IMR-90 (cell line): ENCODE data around the gene KCNMA1. TPM values are rescaled to one million over a fixed set of nuclear protein-coding genes. Genes with fewer than 3 reads are reported as not detected.

ENCODE experiments used
- ATAC-seq: fragments of 200-7000 bp; cut with Tn5 transposase; 2 replicates; pipeline ENCODE4 v1.9.1; 2020; ENCODE audit warnings: low read depth, mild to moderate bottlenecking, moderate library complexity
- BruUV-seq: library from RNA; stranded (reverse); fragments of 400-500 nt; replicated peaks from 2 replicates; lab custom pipeline; 2021; lab: Mats Ljungman, UMichigan
- CTCF ChIA-PET: fragments of 300-600 bp; formaldehyde crosslinking; extraction: SDS; loops from one replicate; lab custom pipeline; 2021; ENCODE audit warnings: antibody characterized with exemption; lab: Yijun Ruan, JAX
- POLR2A ChIA-PET: fragments of 300-600 bp; sonication (Branson Sonifier 250); formaldehyde crosslinking; loops from one replicate; lab custom pipeline; 2022; ENCODE audit warnings: antibody characterized with exemption; ENCODE audit not compliant: unreplicated experiment; lab: Charles Lee
- DNase-seq: peaks from one replicate; pipeline ENCODE4 v3.0.0; 2013
- H2AFZ ChIP-seq: replicated peaks from 2 replicates; pipeline ENCODE3; 2013; ENCODE audit warnings: low read length, mild to moderate bottlenecking; ENCODE audit not compliant: poor library complexity
- H2AK5ac ChIP-seq: 2 replicates; pipeline ENCODE4 v1.6.1; 2013; ENCODE audit warnings: low read depth, low read length, inconsistent platforms
- H2AK9ac ChIP-seq: replicated peaks from 2 replicates; pipeline ENCODE3; 2013; ENCODE audit warnings: mild to moderate bottlenecking, low read depth, low read length, moderate library complexity; ENCODE audit not compliant: poor library complexity
- H2BK120ac ChIP-seq: 2 replicates; pipeline ENCODE4 v1.6.1; 2013; ENCODE audit warnings: low read depth, low read length, inconsistent platforms
- H2BK15ac ChIP-seq: 3 replicates; pipeline ENCODE4 v1.6.1; 2013; ENCODE audit warnings: low read depth, low read length, inconsistent platforms
- H2BK20ac ChIP-seq: 2 replicates; pipeline ENCODE4 v1.6.1; 2013; ENCODE audit warnings: low read depth, mild to moderate bottlenecking, inconsistent platforms, low read length, moderate library complexity
- H2BK5ac ChIP-seq: 2 replicates; pipeline ENCODE4 v1.6.1; 2013; ENCODE audit warnings: mild to moderate bottlenecking, low read depth, low read length, inconsistent platforms; ENCODE audit not compliant: poor library complexity, severe bottlenecking
- H3K14ac ChIP-seq: replicated peaks from 2 replicates; pipeline ENCODE4 v1.6.1; 2013; ENCODE audit warnings: low read depth, low read length, inconsistent platforms
- H3K18ac ChIP-seq: 2 replicates; pipeline ENCODE4 v1.6.1; 2013; ENCODE audit warnings: low read depth, low read length, control low read depth
- H3K23ac ChIP-seq: 2 replicates; pipeline ENCODE4 v1.6.1; 2013; ENCODE audit warnings: low read depth, low read length, inconsistent platforms
- H3K27ac ChIP-seq: 2 replicates; pipeline ENCODE4 v1.5.1; 2013; ENCODE audit warnings: mild to moderate bottlenecking, control low read depth, low read length; ENCODE audit not compliant: insufficient read depth
- H3K27me3 ChIP-seq: 2 replicates; pipeline ENCODE4 v1.6.1; 2013; ENCODE audit warnings: low read length; ENCODE audit not compliant: control insufficient read depth, insufficient read depth
- H3K36me3 ChIP-seq: 2 replicates; pipeline ENCODE4 v1.6.1; 2013; ENCODE audit warnings: low read length, mixed read lengths; ENCODE audit not compliant: control insufficient read depth, insufficient read depth
- H3K4ac ChIP-seq: 2 replicates; pipeline ENCODE4 v1.6.1; 2013; ENCODE audit warnings: low read depth, low read length, inconsistent platforms
- H3K4me1 ChIP-seq: 2 replicates; pipeline ENCODE4 v1.6.1; 2013; ENCODE audit warnings: low read length, mixed read lengths; ENCODE audit not compliant: control insufficient read depth, insufficient read depth
- H3K4me2 ChIP-seq: 2 replicates; pipeline ENCODE4 v1.6.1; 2013; ENCODE audit warnings: low read depth, mild to moderate bottlenecking, control low read depth, low read length, moderate library complexity
- H3K4me3 ChIP-seq: 2 replicates; pipeline ENCODE4 v1.5.1; 2013; ENCODE audit warnings: low read depth, mild to moderate bottlenecking, control low read depth, low read length, moderate library complexity; ENCODE audit not compliant: insufficient read depth
- H3K56ac ChIP-seq: 2 replicates; pipeline ENCODE4 v1.6.1; 2013; ENCODE audit warnings: low read length, inconsistent platforms; ENCODE audit not compliant: insufficient read depth; ENCODE audit errors: extremely low read depth
- H3K79me1 ChIP-seq, 2 experiments: 2 replicates each; pipeline ENCODE4 v1.6.1; 2013; ENCODE audit warnings: low read length in 2 of 2, inconsistent platforms in 1 of 2, low read depth in 1 of 2
- H3K9ac ChIP-seq: 2 replicates; pipeline ENCODE4 v1.6.1; 2013; ENCODE audit warnings: low read depth, low read length, control low read depth
- H3K9me1 ChIP-seq: 2 replicates; pipeline ENCODE4 v1.6.1; 2013; ENCODE audit warnings: low read length, inconsistent platforms; ENCODE audit not compliant: insufficient read depth
- H3K9me3 ChIP-seq: 2 replicates; pipeline ENCODE4 v1.6.1; 2013; ENCODE audit warnings: low read length; ENCODE audit not compliant: control insufficient read depth, insufficient read depth
- H4K20me1 ChIP-seq: 2 replicates; pipeline ENCODE4 v1.6.1; 2013; ENCODE audit warnings: low read length, inconsistent platforms; ENCODE audit not compliant: insufficient read depth
- H4K5ac ChIP-seq: 2 replicates; pipeline ENCODE4 v1.6.1; 2013; ENCODE audit warnings: mild to moderate bottlenecking, low read depth, low read length, control low read depth
- H4K8ac ChIP-seq, 2 experiments: 2 replicates each; pipeline ENCODE4 v1.6.1; 2013; ENCODE audit warnings: low read depth in 2 of 2, low read length in 2 of 2, control low read depth in 1 of 2, inconsistent platforms in 1 of 2
- H4K91ac ChIP-seq: 2 replicates; pipeline ENCODE4 v1.6.1; 2013; ENCODE audit warnings: low read depth, low read length, inconsistent platforms; ENCODE audit not compliant: insufficient read depth
- BHLHE40 ChIP-seq: fragments of 150-350 bp; IDR thresholded peaks from 2 replicates; pipeline ENCODE4 v1.6.1; 2016; ENCODE audit warnings: mild to moderate bottlenecking, low read depth, low read length
- CHD1 ChIP-seq: IDR thresholded peaks from 2 replicates; pipeline ENCODE4 v1.6.1; 2012; ENCODE audit warnings: low read depth, low read length, improper control_type of control experiment
- FOS ChIP-seq: fragments of 150-350 bp; IDR thresholded peaks from 2 replicates; pipeline ENCODE4 v1.6.1; 2016; ENCODE audit warnings: low read depth, low read length
- MAZ ChIP-seq: IDR thresholded peaks from 2 replicates; pipeline ENCODE4 v1.6.1; 2012; ENCODE audit warnings: low read depth, mild to moderate bottlenecking, low read length, improper control_type of control experiment, moderate library complexity, borderline replicate concordance
- MXI1 ChIP-seq: IDR thresholded peaks from 2 replicates; pipeline ENCODE4 v1.6.1; 2012; ENCODE audit warnings: low read depth, mild to moderate bottlenecking, low read length, moderate library complexity, borderline replicate concordance
- POLR2A ChIP-seq: IDR thresholded peaks from 2 replicates; pipeline ENCODE4 v1.6.1; 2012; ENCODE audit warnings: mild to moderate bottlenecking, low read depth, low read length
- RAD21 ChIP-seq: IDR thresholded peaks from 2 replicates; pipeline ENCODE4 v1.6.1; 2012; ENCODE audit warnings: low read length, improper control_type of control experiment
- RCOR1 ChIP-seq: IDR thresholded peaks from 2 replicates; pipeline ENCODE4 v1.6.1; 2012; ENCODE audit warnings: mild to moderate bottlenecking, low read length, improper control_type of control experiment; ENCODE audit not compliant: insufficient replicate concordance
- RFX5 ChIP-seq: IDR thresholded peaks from 2 replicates; pipeline ENCODE4 v1.8.0; 2012; ENCODE audit warnings: low read depth, mild to moderate bottlenecking, low read length, moderate library complexity
- SMC3 ChIP-seq: fragments of 150-350 bp; IDR thresholded peaks from 2 replicates; pipeline ENCODE4 v1.6.1; 2016; ENCODE audit warnings: low read depth, mild to moderate bottlenecking, antibody characterized with exemption, low read length, moderate library complexity
- WGBS, 2 experiments: methylation state at CpG; one replicate each; pipeline versions ENCODE4 v1.1.5 to v1.1.7; 2013; ENCODE audit warnings: missing lambda C conversion rate in 2 of 2; ENCODE audit not compliant: insufficient read length in 1 of 2; ENCODE audit errors: extremely low coverage in 2 of 2; 5-methylcytosine and 5-hydroxymethylcytosine counted together
- dilution Hi-C: fragments of 300-500 bp; cut with HindIII; formaldehyde crosslinking; loops from one replicate; pipeline ENCODE4 v1.14.3; 2018; ENCODE audit warnings: low sequenced_read_pairs; ENCODE audit not compliant: unreplicated experiment
- in situ Hi-C: fragments of 300-500 bp; cut with MboI; formaldehyde crosslinking; loops from 3 replicates; pipeline ENCODE4 v1.14.3; 2019; ENCODE audit warnings: low sequenced_read_pairs, inconsistent platforms, mixed read lengths
- intact Hi-C: fragments of 100-400 bp; cut with micrococcal nuclease; formaldehyde crosslinking; loops from 2 replicates; pipeline ENCODE4 v1.10.0; 2022
- polyA plus RNA-seq, 3 experiments: library from polyadenylated mRNA; depleted of rRNA; stranded (reverse); fragments of >200 nt; gene quantifications; 2 replicates each; pipeline ENCODE4 v1.2.3, GENCODE V29; 2012; ENCODE audit warnings: low replicate concordance in 1 of 3
- total RNA-seq: library from RNA; depleted of rRNA; stranded (reverse); fragments of >200 nt; gene quantifications from 2 replicates; pipeline ENCODE4 v1.2.3, GENCODE V29; 2012
- TF ChIP-seq, protein P1 (sequence below): fragments of 150-350 bp; IDR thresholded peaks from 2 replicates; pipeline ENCODE4 v1.6.1; 2017; ENCODE audit warnings: mild to moderate bottlenecking, antibody characterized with exemption, low read length, low read depth
- TF ChIP-seq, protein P2 (sequence below): conservative IDR thresholded peaks from 2 replicates; pipeline ENCODE4 v1.5.1; 2012; ENCODE audit warnings: mild to moderate bottlenecking, low read depth, low read length, improper control_type of control experiment
- TF ChIP-seq, protein P3 (sequence below): fragments of 150-350 bp; IDR thresholded peaks from 2 replicates; pipeline ENCODE4 v1.6.1; 2016; ENCODE audit warnings: low read depth, mild to moderate bottlenecking, low read length, moderate library complexity, borderline replicate concordance

Gene KCNMA1
- total and polyA plus RNA-seq, 2 of the 4 experiments (the other 2 are of a cell fraction), result 25.6 to 29.6 TPM

DNA sequence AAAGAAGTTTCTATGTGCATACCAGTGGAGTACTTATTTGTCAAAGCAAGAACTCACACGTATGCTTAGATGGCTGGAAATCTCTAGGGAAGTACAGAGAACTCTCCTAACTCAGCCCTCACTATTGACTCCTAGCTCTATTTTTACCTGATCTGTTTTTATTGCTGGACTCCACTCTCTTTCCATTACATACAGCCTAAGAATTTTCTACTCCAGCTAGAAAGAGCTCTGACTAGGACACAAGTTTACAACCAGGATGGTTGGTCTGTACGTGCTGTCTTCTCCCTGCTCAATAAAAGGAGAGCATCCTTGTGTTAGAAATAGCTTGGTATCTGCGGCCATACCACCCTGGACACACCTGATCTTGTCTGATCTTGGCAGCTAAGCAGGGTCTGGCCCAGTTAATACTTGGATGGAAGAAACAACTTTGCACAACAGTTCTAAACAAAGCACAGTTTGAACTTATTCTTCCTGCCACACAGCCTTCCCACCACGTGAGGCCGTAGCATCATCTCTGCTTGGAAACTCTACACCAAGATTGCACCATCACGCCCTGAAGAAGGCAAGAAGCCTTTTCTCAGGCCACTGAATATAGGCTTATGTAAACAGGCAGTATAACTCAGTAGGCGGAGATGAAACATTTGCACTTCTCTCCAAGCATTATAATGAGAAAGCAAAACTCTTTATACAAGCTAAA is 50.7 kb downstream of the KCNMA1 start:
- no peaks in the 10 kb centered on the region for H4K20me1 ChIP-seq
- H3K9ac ChIP-seq, result peak overlapping the region; percentile 41; the same call in 1 of the 2 replicates
- H3K36me3 ChIP-seq, result no peaks in the 10 kb centered on the region
- H3K23ac ChIP-seq, result peak overlapping the region; percentile 81; the same call in 1 of the 2 replicates
- H2BK5ac ChIP-seq, result peak overlapping the region; percentile 80
- intact Hi-C loops, result loop anchor here (10.0 kb wide), 1 partner anchor 52 kb away; no protein-coding TSS in a partner anchor
- peak overlapping the region; percentile 75 for H2AK5ac ChIP-seq
- peak overlapping the region; percentile 86 for H4K5ac ChIP-seq
- peak overlapping the region; percentile 76 for H2AFZ ChIP-seq
- H3K18ac ChIP-seq, result peak overlapping the region; percentile 84
- peak overlapping the region; percentile 93 for H2BK120ac ChIP-seq
- WGBS, 2 experiments, result 8% methylated on average over 2 of the region's 7 CpGs; no CpG with 5 or more reads in 1 of the 2 experiments
- peak overlapping the region; percentile 93 for H3K4ac ChIP-seq
- no peaks in the 10 kb centered on the region for H3K27me3 ChIP-seq
- H2BK20ac ChIP-seq, result peak overlapping the region; percentile 94
- ATAC-seq (peak; percentile 93), DNase-seq (peak; percentile 98)
- POLR2A ChIA-PET, result no interaction called here
- peak overlapping the region; percentile 3 for H2AK9ac ChIP-seq
- peak overlapping the region; percentile 44; the same call in 1 of the 2 replicates for H3K56ac ChIP-seq
- H3K79me1 ChIP-seq, result peaks cover 16 to 31% of the 10 kb centered on the region in 2 experiments; a peak in 3 of 4 replicates
- in situ Hi-C loops, result no loop called here
- peak overlapping the region in 1 of 2 experiments; percentile 80; a peak in 2 of 4 replicates for H4K8ac ChIP-seq
- H3K9me3 ChIP-seq, result no peaks in the 10 kb centered on the region
- peaks cover 14% of the 10 kb centered on the region for H3K4me1 ChIP-seq
- no peak overlapping the region for H3K4me3 ChIP-seq
- H4K91ac ChIP-seq, result peak overlapping the region; percentile 78
- peak overlapping the region; percentile 49 for H3K4me2 ChIP-seq
- dilution Hi-C loops, result no loop called here
- peaks cover 21% of the 10 kb centered on the region for H3K9me1 ChIP-seq
- H3K14ac ChIP-seq, result peak overlapping the region; percentile 72; the same call in 1 of the 2 replicates
- CTCF ChIA-PET, result interaction anchor here (1.0 to 1.5 kb wide), 2 partner anchors 19 to 69 kb away, joined by 3 read pairs; no protein-coding TSS in a partner anchor
- peak overlapping the region; percentile 74; the same call in 2 of the 3 replicates for H2BK15ac ChIP-seq
- H3K27ac ChIP-seq, result peak overlapping the region; percentile 80; the same call in 1 of the 2 replicates
- no TSS peak for BruUV-seq
- TF ChIP-seq BHLHE40 (peak; percentile 90), RFX5 (no peak), FOS (peak; percentile 59; the same call in 1 of the 2 replicates), RAD21 (peak; percentile 50), CHD1 (no peak), SMC3 (peak; percentile 37), MXI1 (peak; percentile 61; the same call in 1 of the 2 replicates), RCOR1 (peak; percentile 91), POLR2A (no peak), MAZ (no peak)
- TF ChIP-seq, protein P1, sequence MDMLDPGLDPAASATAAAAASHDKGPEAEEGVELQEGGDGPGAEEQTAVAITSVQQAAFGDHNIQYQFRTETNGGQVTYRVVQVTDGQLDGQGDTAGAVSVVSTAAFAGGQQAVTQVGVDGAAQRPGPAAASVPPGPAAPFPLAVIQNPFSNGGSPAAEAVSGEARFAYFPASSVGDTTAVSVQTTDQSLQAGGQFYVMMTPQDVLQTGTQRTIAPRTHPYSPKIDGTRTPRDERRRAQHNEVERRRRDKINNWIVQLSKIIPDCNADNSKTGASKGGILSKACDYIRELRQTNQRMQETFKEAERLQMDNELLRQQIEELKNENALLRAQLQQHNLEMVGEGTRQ, result peak; percentile 97
- TF ChIP-seq, protein P2, sequence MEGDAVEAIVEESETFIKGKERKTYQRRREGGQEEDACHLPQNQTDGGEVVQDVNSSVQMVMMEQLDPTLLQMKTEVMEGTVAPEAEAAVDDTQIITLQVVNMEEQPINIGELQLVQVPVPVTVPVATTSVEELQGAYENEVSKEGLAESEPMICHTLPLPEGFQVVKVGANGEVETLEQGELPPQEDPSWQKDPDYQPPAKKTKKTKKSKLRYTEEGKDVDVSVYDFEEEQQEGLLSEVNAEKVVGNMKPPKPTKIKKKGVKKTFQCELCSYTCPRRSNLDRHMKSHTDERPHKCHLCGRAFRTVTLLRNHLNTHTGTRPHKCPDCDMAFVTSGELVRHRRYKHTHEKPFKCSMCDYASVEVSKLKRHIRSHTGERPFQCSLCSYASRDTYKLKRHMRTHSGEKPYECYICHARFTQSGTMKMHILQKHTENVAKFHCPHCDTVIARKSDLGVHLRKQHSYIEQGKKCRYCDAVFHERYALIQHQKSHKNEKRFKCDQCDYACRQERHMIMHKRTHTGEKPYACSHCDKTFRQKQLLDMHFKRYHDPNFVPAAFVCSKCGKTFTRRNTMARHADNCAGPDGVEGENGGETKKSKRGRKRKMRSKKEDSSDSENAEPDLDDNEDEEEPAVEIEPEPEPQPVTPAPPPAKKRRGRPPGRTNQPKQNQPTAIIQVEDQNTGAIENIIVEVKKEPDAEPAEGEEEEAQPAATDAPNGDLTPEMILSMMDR, result peak; percentile 47
- TF ChIP-seq, protein P3, sequence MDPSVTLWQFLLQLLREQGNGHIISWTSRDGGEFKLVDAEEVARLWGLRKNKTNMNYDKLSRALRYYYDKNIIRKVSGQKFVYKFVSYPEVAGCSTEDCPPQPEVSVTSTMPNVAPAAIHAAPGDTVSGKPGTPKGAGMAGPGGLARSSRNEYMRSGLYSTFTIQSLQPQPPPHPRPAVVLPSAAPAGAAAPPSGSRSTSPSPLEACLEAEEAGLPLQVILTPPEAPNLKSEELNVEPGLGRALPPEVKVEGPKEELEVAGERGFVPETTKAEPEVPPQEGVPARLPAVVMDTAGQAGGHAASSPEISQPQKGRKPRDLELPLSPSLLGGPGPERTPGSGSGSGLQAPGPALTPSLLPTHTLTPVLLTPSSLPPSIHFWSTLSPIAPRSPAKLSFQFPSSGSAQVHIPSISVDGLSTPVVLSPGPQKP, result no peak
